GM12878 (cell line): ENCODE measurements around the gene UTS2R. TPM values are rescaled to one million over a fixed set of nuclear protein-coding genes. Genes with fewer than 3 reads are reported as not detected.

ENCODE experiments used
- CBX3 ChIP-seq: fragments of 200-600 bp; sonication (generic); IDR thresholded peaks from 2 replicates; pipeline ENCODE4 v1.6.1; 2016; ENCODE audit warnings: low read depth, borderline replicate concordance
- CHD1 ChIP-seq: IDR thresholded peaks from 2 replicates; pipeline ENCODE4 v1.6.1; 2012; ENCODE audit warnings: low read depth, low read length, improper control_type of control experiment
- EGR1 ChIP-seq, 2 experiments: IDR thresholded peaks; 1 replicate in 1 of 2; 2 replicates in 1 of 2; pipeline ENCODE4 v1.6.1; 2011 to 2012; ENCODE audit warnings: low read depth in 2 of 2, low read length in 2 of 2, borderline replicate concordance in 1 of 2, mild to moderate bottlenecking in 1 of 2, moderate library complexity in 1 of 2
- ESRRA ChIP-seq: IDR thresholded peaks from 2 replicates; pipeline ENCODE4 v1.6.1; 2012; ENCODE audit warnings: mild to moderate bottlenecking, low read length, improper control_type of control experiment
- IRF4 ChIP-seq: IDR thresholded peaks from 2 replicates; pipeline ENCODE4 v1.6.1; 2011; ENCODE audit warnings: low read depth, low read length
- KDM1A ChIP-seq: fragments of 200-600 bp; sonication (generic); IDR thresholded peaks from 2 replicates; pipeline ENCODE4 v1.6.1; 2016; ENCODE audit warnings: borderline replicate concordance
- MEF2A ChIP-seq: IDR thresholded peaks from 2 replicates; pipeline ENCODE4 v1.6.1; 2011; ENCODE audit warnings: low read depth, mild to moderate bottlenecking, low read length, moderate library complexity; ENCODE audit not compliant: insufficient read depth
- MLLT1 ChIP-seq: fragments of 450-650 bp; IDR thresholded peaks from 2 replicates; pipeline ENCODE4 v1.6.1; 2016; ENCODE audit warnings: mild to moderate bottlenecking
- NRF1 ChIP-seq: conservative IDR thresholded peaks from 2 replicates; pipeline ENCODE4 v1.6.1; 2011; ENCODE audit warnings: mild to moderate bottlenecking, low read depth, low read length, improper control_type of control experiment
- PAX5 ChIP-seq: IDR thresholded peaks from 2 replicates; pipeline ENCODE4 v1.6.1; 2011; ENCODE audit warnings: low read depth, low read length, borderline replicate concordance
- PML ChIP-seq: IDR thresholded peaks from 2 replicates; pipeline ENCODE4 v1.6.1; 2012; ENCODE audit warnings: low read length, inconsistent platforms
- POU2F2 ChIP-seq: IDR thresholded peaks from 3 replicates; pipeline ENCODE4 v1.6.1; 2011; ENCODE audit warnings: low read depth, mild to moderate bottlenecking, low read length, borderline replicate concordance
- RAD21 ChIP-seq: IDR thresholded peaks from 2 replicates; pipeline ENCODE4 v1.6.1; 2011; ENCODE audit warnings: mild to moderate bottlenecking, low read depth, low read length, moderate library complexity; ENCODE audit not compliant: insufficient read depth
- SMARCA5 ChIP-seq: fragments of 450-650 bp; IDR thresholded peaks from 2 replicates; pipeline ENCODE4 v1.6.1; 2017; ENCODE audit warnings: mild to moderate bottlenecking
- SP1 ChIP-seq: IDR thresholded peaks from one replicate; pipeline ENCODE4 v1.6.1; 2011; ENCODE audit warnings: low read depth, low read length
- SPI1 ChIP-seq: IDR thresholded peaks from 2 replicates; pipeline ENCODE4 v1.6.1; 2011; ENCODE audit warnings: low read depth, mild to moderate bottlenecking, low read length, moderate library complexity, borderline replicate concordance; ENCODE audit not compliant: insufficient read depth
- STAT3 ChIP-seq: IDR thresholded peaks from 2 replicates; pipeline ENCODE4 v1.6.1; 2011; ENCODE audit warnings: low read depth, low read length, improper control_type of control experiment
- TCF12 ChIP-seq: IDR thresholded peaks from 2 replicates; pipeline ENCODE4 v1.6.1; 2011; ENCODE audit warnings: low read depth, mild to moderate bottlenecking, low read length
- polyA plus RNA-seq, 11 experiments: library from polyadenylated mRNA; depleted of rRNA in 4 of 11; unstranded in 6 of 11; stranded (reverse) in 5 of 11; fragments of >200 nt; fragmentation: Nextera tagmentation in 4 of 11; fragmentation: Illumina TruSeq in 1 of 11; extraction: Ambion mirVana in 4 of 11; extraction: Trizol in 1 of 11; gene quantifications; 1 replicate in 1 of 11; 2 replicates in 10 of 11; pipeline versions ENCODE4 v1.2.1 to v1.2.3, GENCODE V29; 2011 to 2016; ENCODE audit warnings: inconsistent platforms in 2 of 11, missing spikeins in 2 of 11, low read depth in 1 of 11
- total RNA-seq, 4 experiments: library from RNA; depleted of rRNA in 3 of 4; stranded (reverse); fragments of >200 nt in 3 of 4; fragmentation: Illumina TruSeq in 1 of 4; extraction: Trizol in 1 of 4; gene quantifications; 2 replicates each; pipeline versions ENCODE4 v1.2.1 to v1.2.3, GENCODE V29; 2013 to 2021

The UTS2R gene
- total and polyA plus RNA-seq, 10 of the 15 experiments (the other 5 are each of a cell fraction or from before 2014, with no cell fraction given): 0.04 to 0.36 (median 0.11) TPM; not detected in 6

GRCh38 chr17:82400830-82401229 lies 29.3 kb downstream of the UTS2R start (continued):
- no peak for TF ChIP-seq ESRRA
- TF ChIP-seq SMARCA5: no peak
- no peak for TF ChIP-seq EGR1 (IDR thresholded peaks at IDR 0.05; ENCODE audit: borderline replicate concordance in 1 of 2, low read depth in 2 of 2, low read length in 2 of 2)
- peak; percentile 84 for TF ChIP-seq SPI1
- peak; percentile 77 for TF ChIP-seq TCF12
- TF ChIP-seq STAT3: no peak
- 0 out of 3 replicates have a peak, but pooled peaks have one; percentile 24 for TF ChIP-seq POU2F2
- no peak for TF ChIP-seq PML
- TF ChIP-seq CBX3: no peak
- no peak for TF ChIP-seq RAD21
- TF ChIP-seq CHD1: no peak
- TF ChIP-seq SP1: peak; percentile 17
- no peak for TF ChIP-seq MEF2A
- 0 out of 2 replicates have a peak, but pooled peaks have one; percentile 39 for TF ChIP-seq PAX5
- no peak for TF ChIP-seq NRF1
- peak; percentile 97 for TF ChIP-seq MLLT1
- TF ChIP-seq IRF4: no peak
- no peak for TF ChIP-seq KDM1A
- TF ChIP-seq, all 136 proteins: peak for 26
